Measurements from ENCODE around the gene FHIT.

DNA sequence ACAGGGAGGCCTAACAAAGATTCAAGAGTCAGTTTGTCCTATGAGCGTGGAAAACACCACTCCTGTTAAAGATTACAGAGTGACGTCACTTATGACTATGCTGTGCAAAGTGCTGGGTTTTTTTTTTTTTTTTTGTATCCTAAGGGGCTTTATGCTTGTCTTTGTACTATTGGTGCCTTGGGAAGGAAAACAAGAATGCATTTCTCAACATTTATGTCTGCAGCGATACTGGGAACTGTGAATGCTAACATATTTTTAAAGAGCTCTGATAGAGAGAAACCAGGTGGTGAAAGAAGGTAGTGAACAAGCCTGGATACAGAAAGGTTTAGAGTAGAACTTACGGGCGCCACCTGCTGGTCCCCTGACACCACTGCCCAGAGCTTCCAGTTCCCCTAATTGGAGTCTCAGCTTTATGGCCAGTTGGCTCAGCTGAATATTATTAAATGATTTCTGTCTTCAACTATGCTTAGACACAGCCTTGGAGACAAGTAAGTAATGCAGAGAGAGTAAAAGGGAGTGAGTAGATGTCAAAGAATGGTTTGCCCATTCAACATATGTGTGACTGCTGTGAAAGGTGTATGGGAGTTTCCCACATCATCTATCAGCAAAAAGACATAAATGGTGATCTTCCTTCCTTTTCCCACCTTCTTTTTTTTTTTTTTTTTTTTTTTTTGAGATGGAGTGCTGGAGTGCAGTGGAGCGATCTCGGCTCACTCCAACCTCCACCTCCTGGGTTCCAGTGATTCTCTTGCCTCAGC lies 1393.5 kb downstream of the FHIT start:
- TF ChIP-seq, protein P1, sequence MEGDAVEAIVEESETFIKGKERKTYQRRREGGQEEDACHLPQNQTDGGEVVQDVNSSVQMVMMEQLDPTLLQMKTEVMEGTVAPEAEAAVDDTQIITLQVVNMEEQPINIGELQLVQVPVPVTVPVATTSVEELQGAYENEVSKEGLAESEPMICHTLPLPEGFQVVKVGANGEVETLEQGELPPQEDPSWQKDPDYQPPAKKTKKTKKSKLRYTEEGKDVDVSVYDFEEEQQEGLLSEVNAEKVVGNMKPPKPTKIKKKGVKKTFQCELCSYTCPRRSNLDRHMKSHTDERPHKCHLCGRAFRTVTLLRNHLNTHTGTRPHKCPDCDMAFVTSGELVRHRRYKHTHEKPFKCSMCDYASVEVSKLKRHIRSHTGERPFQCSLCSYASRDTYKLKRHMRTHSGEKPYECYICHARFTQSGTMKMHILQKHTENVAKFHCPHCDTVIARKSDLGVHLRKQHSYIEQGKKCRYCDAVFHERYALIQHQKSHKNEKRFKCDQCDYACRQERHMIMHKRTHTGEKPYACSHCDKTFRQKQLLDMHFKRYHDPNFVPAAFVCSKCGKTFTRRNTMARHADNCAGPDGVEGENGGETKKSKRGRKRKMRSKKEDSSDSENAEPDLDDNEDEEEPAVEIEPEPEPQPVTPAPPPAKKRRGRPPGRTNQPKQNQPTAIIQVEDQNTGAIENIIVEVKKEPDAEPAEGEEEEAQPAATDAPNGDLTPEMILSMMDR (IDR thresholded peaks at IDR 0.05) = peak; percentile 97
- no peak for TF ChIP-seq EZH2 (IDR thresholded peaks at IDR 0.05)

Measured in neural progenitor cell (in vitro differentiated cells).